ENCODE results near the gene NRG3.

The NRG3 gene

GRCh38 chr10:82192665-82193064, 317.7 kb downstream of the NRG3 start:
- H3K27ac ChIP-seq = no peak overlapping the region
- no peak for DNase-seq (ENCODE audit: low read depth, low spot score)

GRCh38 chr10:82194419-82194818, 319.4 kb downstream of the NRG3 start:
- DNase-seq (ENCODE audit: low read depth, low spot score) = no peak
- H3K27ac ChIP-seq = no peak overlapping the region

DNA sequence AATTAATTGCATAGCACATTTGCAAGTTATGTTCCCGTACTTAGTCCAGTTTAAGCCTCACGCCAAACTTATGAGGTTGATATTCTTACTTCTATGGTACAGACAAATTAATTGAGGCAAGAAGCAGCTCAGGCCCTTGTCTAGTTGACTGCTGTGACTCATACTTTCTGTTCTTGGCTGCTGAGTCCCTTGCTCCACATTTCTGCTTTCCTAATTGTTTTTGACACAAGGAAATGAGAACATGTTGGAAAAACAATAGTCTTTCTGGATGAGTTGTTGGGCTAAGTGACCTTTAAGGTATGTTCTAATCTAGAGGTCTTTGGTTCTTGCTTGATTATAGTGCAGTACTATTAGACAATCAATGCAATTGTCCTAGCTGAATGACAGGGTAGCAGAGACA, 331.8 kb downstream of the NRG3 start:
- DNase-seq (ENCODE audit: low read depth, low spot score) = no peak
- no peak overlapping the region for H3K27ac ChIP-seq

DNA sequence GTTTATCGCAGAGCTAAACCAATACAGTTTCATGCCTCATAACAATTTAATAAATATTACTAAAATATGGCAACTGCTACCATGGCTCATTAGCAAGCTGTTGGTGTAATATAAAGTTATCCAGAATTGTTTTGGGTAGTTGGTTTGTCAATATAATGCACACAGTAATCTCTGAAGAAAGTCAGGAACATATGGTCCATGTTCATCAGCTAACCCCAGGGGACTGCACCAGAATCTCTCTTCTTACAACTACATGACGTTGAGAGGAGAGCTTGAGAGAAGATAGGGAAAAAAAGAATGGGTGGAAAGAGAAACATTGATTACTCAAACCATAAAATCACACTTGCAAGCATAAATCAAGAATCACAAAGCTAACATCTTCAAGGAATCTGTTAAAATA, 333.7 kb downstream of the NRG3 start:
- H3K27ac ChIP-seq = no peak overlapping the region
- no peak for DNase-seq (ENCODE audit: low read depth, low spot score)

GRCh38 chr10:82210331-82210730, 335.3 kb downstream of the NRG3 start:
- DNase-seq (ENCODE audit: low read depth, low spot score) = no peak
- no peak overlapping the region for H3K27ac ChIP-seq

- H3K27ac ChIP-seq = no peak overlapping the region
- DNase-seq (ENCODE audit: low read depth, low spot score) = no peak
Observed at GRCh38 chr10:82211346-82211745, 336.4 kb downstream of the NRG3 start.

DNA sequence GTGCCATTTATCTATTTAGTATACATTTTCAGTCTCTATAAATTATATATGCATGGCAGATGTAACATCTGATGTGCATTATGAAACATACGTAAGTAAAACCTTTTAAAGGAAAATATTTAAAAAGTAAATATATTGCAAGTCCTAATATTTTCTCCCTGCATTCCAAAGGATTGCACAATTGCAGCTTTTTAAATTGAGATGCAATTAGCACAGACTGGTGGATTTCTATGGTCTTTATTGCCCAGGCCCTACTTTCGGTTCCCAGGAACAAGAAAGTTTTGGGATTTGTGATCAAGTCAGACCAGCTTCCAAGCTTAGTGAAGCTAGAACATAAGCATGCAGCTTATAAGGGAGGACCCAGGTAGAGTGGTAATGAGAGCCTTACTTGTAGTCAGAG, 337.8 kb downstream of the NRG3 start:
- H3K27ac ChIP-seq = no peak overlapping the region
- no peak for DNase-seq (ENCODE audit: low read depth, low spot score)

DNA sequence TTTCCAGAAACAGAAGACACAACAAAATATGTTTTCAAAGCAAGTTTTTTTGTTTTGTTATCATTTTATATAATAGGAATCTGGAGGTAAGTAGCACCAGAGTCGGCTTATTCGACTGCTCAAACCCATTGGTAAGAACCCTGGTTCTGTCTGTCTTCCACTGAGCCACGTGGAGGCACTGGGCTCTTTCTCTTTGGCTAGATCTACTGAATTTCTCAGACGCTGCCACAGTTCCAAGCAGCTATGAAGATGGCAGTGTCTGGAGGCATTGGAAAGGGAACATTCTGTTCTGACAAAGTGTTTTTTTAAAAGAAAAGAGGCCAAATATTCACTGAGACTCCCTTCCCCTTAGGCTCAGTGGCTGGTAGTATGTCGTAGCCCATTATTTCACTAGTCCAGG, 338.8 kb downstream of the NRG3 start:
- DNase-seq (ENCODE audit: low read depth, low spot score) = no peak
- no peak overlapping the region for H3K27ac ChIP-seq

GRCh38 chr10:82221056-82221455, 346.1 kb downstream of the NRG3 start:
- H3K27ac ChIP-seq = no peak overlapping the region
- no peak for DNase-seq (ENCODE audit: low read depth, low spot score)

GRCh38 chr10:82221601-82222149, 346.7 kb downstream of the NRG3 start:
- no peak overlapping the region for H3K27ac ChIP-seq
- no peak for DNase-seq (ENCODE audit: low read depth, low spot score)

GRCh38 chr10:82228701-82229100, 353.7 kb downstream of the NRG3 start:
- no peak overlapping the region for H3K27ac ChIP-seq
- no peak for DNase-seq (ENCODE audit: low read depth, low spot score)

DNA sequence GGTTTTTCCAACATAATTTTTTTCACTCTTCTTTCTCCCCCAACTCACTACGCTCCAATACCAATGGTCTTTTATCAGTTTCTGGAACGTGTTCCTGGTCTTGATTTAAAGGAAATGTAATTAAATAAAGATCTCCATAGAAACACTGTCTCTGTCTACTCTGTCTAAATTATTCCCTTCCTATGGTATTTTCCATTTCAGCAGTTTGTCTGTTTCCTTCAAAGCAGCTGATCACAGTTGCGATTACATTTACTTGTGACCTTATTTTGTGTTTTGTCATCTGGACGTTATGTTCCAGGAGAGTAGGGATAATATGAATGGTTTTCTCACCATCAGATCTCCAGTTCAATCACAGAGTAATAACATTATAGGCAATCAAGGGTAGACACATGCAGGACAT, 359.2 kb downstream of the NRG3 start:
- no peak overlapping the region for H3K27ac ChIP-seq
- DNase-seq (ENCODE audit: low read depth, low spot score) = no peak

DNA sequence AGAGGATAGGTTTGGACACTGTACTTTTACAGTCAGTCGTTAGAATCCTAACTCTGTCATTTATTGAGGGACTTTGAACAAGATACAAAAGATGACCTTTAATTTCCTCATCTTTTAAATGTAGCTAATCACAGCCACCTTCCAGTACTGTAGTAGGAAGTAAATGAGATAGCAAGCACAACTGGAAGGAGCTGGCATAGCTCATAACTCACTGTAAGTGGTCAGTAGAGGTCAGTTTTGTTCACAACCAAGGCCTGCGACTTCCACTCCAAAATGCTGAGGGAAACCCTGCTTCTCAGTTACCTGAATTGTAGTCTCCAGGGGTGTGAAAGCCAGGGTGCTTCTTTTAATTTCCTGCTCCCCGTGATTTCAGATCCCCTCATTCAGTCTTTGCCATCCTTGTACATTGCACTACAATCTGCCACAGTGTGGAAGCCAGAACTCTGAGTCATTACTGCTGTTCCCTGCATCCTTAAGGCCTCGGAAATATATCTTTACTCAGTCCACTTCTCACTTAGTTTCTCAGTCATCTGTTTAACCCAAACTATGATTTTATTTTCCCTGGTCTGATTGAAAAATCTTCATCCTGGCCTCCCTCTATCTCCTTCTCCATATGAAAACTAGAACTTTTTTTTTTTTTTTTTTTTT, 361.2 kb downstream of the NRG3 start:
- no peak for DNase-seq (ENCODE audit: low read depth, low spot score)
- no peak overlapping the region for H3K27ac ChIP-seq

DNA sequence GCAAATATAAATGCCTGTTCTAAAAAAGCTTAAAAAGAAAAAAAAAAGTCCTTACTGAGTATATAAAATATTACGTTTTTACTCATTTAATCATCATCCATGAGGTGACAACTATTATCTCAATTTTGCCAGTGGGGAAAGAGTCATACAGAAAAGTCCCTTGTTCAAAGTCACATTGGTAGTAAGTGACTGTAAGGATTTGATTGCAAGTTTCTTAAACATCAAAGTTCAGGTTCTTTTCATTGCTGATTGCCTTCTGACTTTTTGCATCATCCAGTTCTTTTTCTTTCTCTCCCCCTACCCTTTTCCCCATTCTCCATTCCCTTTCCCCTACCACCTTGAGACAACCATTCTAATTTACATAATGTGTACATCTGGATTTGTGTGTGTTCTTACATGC, 363.3 kb downstream of the NRG3 start:
- no peak for DNase-seq (ENCODE audit: low read depth, low spot score)

GRCh38 chr10:82240408-82240807, 365.4 kb downstream of the NRG3 start:
- DNase-seq (ENCODE audit: low read depth, low spot score) = no peak
- no peak overlapping the region for H3K27ac ChIP-seq

More for the DNA sequence above, 363.3 kb downstream of the NRG3 start:
- no peak overlapping the region for H3K27ac ChIP-seq

DNA sequence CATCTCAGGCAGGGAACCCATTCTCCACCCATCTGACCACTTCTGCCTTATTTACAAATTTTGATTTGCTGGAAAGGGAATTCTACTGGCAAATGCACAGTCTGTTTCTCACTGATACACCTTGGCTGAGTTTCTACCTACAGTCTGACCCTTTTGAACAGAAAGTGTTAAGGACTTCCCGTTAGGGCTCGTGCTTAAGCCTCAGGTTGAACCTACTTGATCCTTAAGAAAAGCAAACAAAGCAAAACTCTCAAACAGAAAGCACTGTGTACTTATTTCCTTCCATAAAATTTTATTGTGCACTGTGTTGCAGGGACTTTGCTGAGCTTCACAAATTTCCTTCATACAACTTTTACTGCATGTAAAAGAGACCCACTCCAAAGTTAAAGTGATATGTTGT, 367.8 kb downstream of the NRG3 start:
- H3K27ac ChIP-seq = no peak overlapping the region
- no peak for DNase-seq (ENCODE audit: low read depth, low spot score)

GRCh38 chr10:82245157-82245556, 370.2 kb downstream of the NRG3 start:
- DNase-seq (ENCODE audit: low read depth, low spot score) = no peak
- H3K27ac ChIP-seq = no peak overlapping the region

GRCh38 chr10:82245906-82246560, 371.0 kb downstream of the NRG3 start:
- no peak for DNase-seq (ENCODE audit: low read depth, low spot score)
- H3K27ac ChIP-seq = no peak overlapping the region

GRCh38 chr10:82249141-82249540, 374.1 kb downstream of the NRG3 start:
- no peak for DNase-seq (ENCODE audit: low read depth, low spot score)
- no peak overlapping the region for H3K27ac ChIP-seq

DNA sequence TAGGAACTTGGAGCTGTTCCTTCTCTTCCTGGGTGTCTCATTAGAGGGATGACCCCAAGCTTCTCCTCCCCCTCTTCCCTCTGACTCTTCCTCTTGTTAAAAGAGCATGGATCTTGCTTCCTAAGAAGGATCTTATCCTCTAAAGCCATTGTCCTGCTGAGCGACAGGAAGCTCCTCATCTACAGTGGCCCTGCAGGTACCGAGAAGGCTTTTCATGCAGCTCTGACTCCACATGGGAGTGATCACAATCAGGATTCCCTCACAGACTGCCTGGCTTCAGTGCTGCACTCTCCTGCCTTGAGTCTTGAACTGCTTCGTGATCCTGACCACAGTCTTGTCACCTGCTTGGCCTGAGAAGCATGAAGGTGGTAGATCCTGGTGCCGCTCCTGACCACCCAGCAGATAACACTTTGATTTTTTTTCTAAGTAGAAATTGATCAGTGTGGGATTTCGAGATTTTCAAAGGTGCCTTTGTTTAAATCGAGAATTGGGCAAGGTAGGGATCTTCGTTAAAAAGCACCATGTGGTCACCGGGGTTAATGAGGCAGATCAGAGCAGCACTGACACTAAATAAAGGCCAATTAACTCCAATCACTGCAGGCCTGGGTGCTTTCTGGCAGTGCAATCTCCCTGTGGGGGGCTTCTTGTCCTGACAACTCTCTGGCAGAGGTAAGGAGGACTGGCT, 376.4 kb downstream of the NRG3 start:
- DNase-seq (ENCODE audit: low read depth, low spot score) = no peak

GRCh38 chr10:82252081-82252480, 377.1 kb downstream of the NRG3 start:
- H3K27ac ChIP-seq = no peak overlapping the region
- DNase-seq (ENCODE audit: low read depth, low spot score) = no peak

More for the DNA sequence above, 376.4 kb downstream of the NRG3 start:
- no peak overlapping the region for H3K27ac ChIP-seq

Data from epithelial cell of prostate (primary cell).